ENCODE results near the gene RAVER2. TPM values are rescaled to one million over a fixed set of nuclear protein-coding genes. Genes with fewer than 3 reads are reported as not detected.

Gene RAVER2
- total RNA-seq, 2 experiments from 2014 or later, result 2.6 to 3.1 TPM

DNA sequence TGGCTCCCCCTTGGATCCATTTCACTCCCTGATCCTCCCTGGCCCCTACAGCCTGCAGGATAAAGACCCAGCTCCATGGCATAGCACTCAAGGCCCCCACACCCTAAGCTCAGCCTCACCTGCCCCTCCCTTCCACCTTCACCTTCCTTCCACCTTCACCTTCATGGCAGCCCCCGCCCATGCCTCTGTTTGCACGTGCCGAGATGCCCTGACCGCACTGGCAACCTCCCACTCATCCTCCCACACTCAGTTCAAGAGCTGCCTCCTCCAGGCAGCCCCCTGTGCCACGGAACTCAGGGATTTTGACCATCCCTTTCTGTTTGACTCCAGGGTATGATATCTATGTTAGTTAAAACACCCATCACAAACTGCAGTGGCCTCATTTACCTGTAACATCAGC, 109.8 kb downstream of the RAVER2 start:
- DNase-seq (no peak), ATAC-seq (no peak)
- no peaks in the 10 kb centered on the region for H3K27me3 Mint-ChIP-seq
- intact Hi-C loops (cut with micrococcal nuclease), result no loop called here
- peak overlapping the region; percentile 42 for H3K27ac Mint-ChIP-seq
- no peaks in the 10 kb centered on the region for H3K9me3 Mint-ChIP-seq
- peaks cover 49% of the 10 kb centered on the region for H3K36me3 Mint-ChIP-seq (ENCODE audit: low read depth)
- H3K4me1 Mint-ChIP-seq (ENCODE audit: low read depth), result peaks cover under 1% of the 10 kb centered on the region
- POLR2A ChIA-PET, result no interaction called here
- H3K4me3 Mint-ChIP-seq, result no peak overlapping the region
- CTCF ChIA-PET, result no interaction called here
- TF ChIP-seq, protein P1, sequence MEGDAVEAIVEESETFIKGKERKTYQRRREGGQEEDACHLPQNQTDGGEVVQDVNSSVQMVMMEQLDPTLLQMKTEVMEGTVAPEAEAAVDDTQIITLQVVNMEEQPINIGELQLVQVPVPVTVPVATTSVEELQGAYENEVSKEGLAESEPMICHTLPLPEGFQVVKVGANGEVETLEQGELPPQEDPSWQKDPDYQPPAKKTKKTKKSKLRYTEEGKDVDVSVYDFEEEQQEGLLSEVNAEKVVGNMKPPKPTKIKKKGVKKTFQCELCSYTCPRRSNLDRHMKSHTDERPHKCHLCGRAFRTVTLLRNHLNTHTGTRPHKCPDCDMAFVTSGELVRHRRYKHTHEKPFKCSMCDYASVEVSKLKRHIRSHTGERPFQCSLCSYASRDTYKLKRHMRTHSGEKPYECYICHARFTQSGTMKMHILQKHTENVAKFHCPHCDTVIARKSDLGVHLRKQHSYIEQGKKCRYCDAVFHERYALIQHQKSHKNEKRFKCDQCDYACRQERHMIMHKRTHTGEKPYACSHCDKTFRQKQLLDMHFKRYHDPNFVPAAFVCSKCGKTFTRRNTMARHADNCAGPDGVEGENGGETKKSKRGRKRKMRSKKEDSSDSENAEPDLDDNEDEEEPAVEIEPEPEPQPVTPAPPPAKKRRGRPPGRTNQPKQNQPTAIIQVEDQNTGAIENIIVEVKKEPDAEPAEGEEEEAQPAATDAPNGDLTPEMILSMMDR (IDR thresholded peaks at IDR 0.05), result no peak

- ChIA-PET CTCF (no interaction called here), POLR2A (interaction anchor here (1.5 kb wide), 1 partner anchor 110 kb away, joined by 4 read pairs; no protein-coding TSS in a partner anchor)
- ATAC-seq, result no peak
- Mint-ChIP-seq H3K36me3 (ENCODE audit: low read depth) (peaks cover 54% of the 10 kb centered on the region), H3K4me3 (no peak overlapping the region), H3K27me3 (no peaks in the 10 kb centered on the region), H3K9me3 (no peaks in the 10 kb centered on the region), H3K4me1 (ENCODE audit: low read depth) (peaks cover 1% of the 10 kb centered on the region), H3K27ac (no peak overlapping the region)
- TF ChIP-seq, protein P1 (IDR thresholded peaks at IDR 0.05), result no peak
- no peak for DNase-seq
- intact Hi-C loops (cut with micrococcal nuclease), result no loop called here
Measured at GRCh38 chr1:64855557-64855956, 110.7 kb downstream of the RAVER2 start.

GRCh38 chr1:64856553-64856952, 111.7 kb downstream of the RAVER2 start:
- ATAC-seq (no peak), DNase-seq (no peak)
- Mint-ChIP-seq H3K36me3 (ENCODE audit: low read depth) (peaks cover 52% of the 10 kb centered on the region), H3K4me1 (ENCODE audit: low read depth) (peaks cover 6% of the 10 kb centered on the region), H3K27ac (no peak overlapping the region), H3K27me3 (no peaks in the 10 kb centered on the region), H3K9me3 (no peaks in the 10 kb centered on the region), H3K4me3 (no peak overlapping the region)
- intact Hi-C loops (cut with micrococcal nuclease), result no loop called here
- TF ChIP-seq, protein P1 (IDR thresholded peaks at IDR 0.05), result no peak
- POLR2A ChIA-PET, result interaction anchor here (1.5 kb wide), 1 partner anchor 109 kb away, joined by 4 read pairs; no protein-coding TSS in a partner anchor
- CTCF ChIA-PET, result no interaction called here

GRCh38 chr1:64857347-64857746, 112.5 kb downstream of the RAVER2 start:
- intact Hi-C loops (cut with micrococcal nuclease), result no loop called here
- ChIA-PET POLR2A (no interaction called here), CTCF (no interaction called here)
- DNase-seq (no peak), ATAC-seq (no peak)
- TF ChIP-seq, protein P1 (IDR thresholded peaks at IDR 0.05), result no peak
- H3K27me3 Mint-ChIP-seq, result no peaks in the 10 kb centered on the region
- peaks cover 51% of the 10 kb centered on the region for H3K36me3 Mint-ChIP-seq (ENCODE audit: low read depth)
- peaks cover 6% of the 10 kb centered on the region for H3K4me1 Mint-ChIP-seq (ENCODE audit: low read depth)
- H3K9me3 Mint-ChIP-seq, result no peaks in the 10 kb centered on the region
- no peak overlapping the region for H3K27ac Mint-ChIP-seq
- H3K4me3 Mint-ChIP-seq, result no peak overlapping the region

- intact Hi-C loops (cut with micrococcal nuclease), result no loop called here
- Mint-ChIP-seq H3K36me3 (ENCODE audit: low read depth) (peaks cover 53% of the 10 kb centered on the region), H3K4me1 (ENCODE audit: low read depth) (peaks cover 29% of the 10 kb centered on the region), H3K27me3 (no peaks in the 10 kb centered on the region), H3K4me3 (no peak overlapping the region), H3K27ac (no peak overlapping the region), H3K9me3 (no peaks in the 10 kb centered on the region)
- ChIA-PET CTCF (interaction anchor here (1.2 kb wide), 1 partner anchor 214 kb away, joined by 3 read pairs; no protein-coding TSS in a partner anchor), POLR2A (interaction anchor here (1.3 kb wide), 1 partner anchor 34 kb away, joined by 3 read pairs; no protein-coding TSS in a partner anchor)
- TF ChIP-seq, protein P1 (IDR thresholded peaks at IDR 0.05), result no peak
- peak; percentile 16 for DNase-seq
- no peak for ATAC-seq
Measured at GRCh38 chr1:64861611-64862010, 116.7 kb downstream of the RAVER2 start.

All from activated CD8-positive, alpha-beta T cell treated with anti-CD3 and anti-CD28 coated beads for 36 hours (primary cell).